Hematopoietic multipotent progenitor cell (in vitro differentiated cells): ENCODE measurements around the gene IL17F. TPM values are rescaled to one million over a fixed set of nuclear protein-coding genes. Genes with fewer than 3 reads are reported as not detected.

ENCODE experiments used
- DNase-seq, 3 donors: peaks; one replicate each; pipeline ENCODE4 v3.0.0-alpha.2; 2011 to 2015; ENCODE audit warnings: low read depth in 2 of 3, low spot score in 2 of 3
- total RNA-seq: library from RNA; depleted of rRNA; stranded (reverse); fragments of >200 nt; gene quantifications from one replicate; pipeline ENCODE4 v1.2.3, GENCODE V29; 2012

The IL17F gene
- total RNA-seq, result not detected

GRCh38 chr6:52244400-52244799 lies at the start of gene IL17F:
IL17F (minus strand) TSS chr6:52244500; CDS start chr6:52244429, 71 bp downstream.
- DNase-seq, result no peak

- DNase-seq, result no peak
These were observed 48.8 kb upstream of the IL17F start for GRCh38 chr6:52293067-52293466.

GRCh38 chr6:52288841-52289240 lies 44.5 kb upstream of the IL17F start:
- DNase-seq, result peak in 1 of 3 donors; percentile 61

- no peak for DNase-seq
These were observed 43.9 kb upstream of the IL17F start for GRCh38 chr6:52288216-52288615.

GRCh38 chr6:52286798-52287432 lies 42.6 kb upstream of the IL17F start:
- DNase-seq, result peak in 1 of 3 donors; percentile 76

GRCh38 chr6:52285177-52286068 lies 41.1 kb upstream of the IL17F start:
- peak in 1 of 3 donors; percentile 38 for DNase-seq

- DNase-seq, result peak; percentile 90 to 99 (median 98)
These were observed 40.3 kb upstream of the IL17F start, which contains the start of gene MCM3 for GRCh38 chr6:52284460-52285176. MCM3 (minus strand) TSS chr6:52284742; CDS start chr6:52284674, 68 bp downstream.

GRCh38 chr6:52284131-52284459 lies 39.8 kb upstream of the IL17F start:
- DNase-seq, result no peak

- no peak for DNase-seq
These were observed 38.8 kb upstream of the IL17F start for GRCh38 chr6:52283111-52283510.

- DNase-seq, result no peak
These were observed 31.8 kb upstream of the IL17F start for GRCh38 chr6:52276130-52276529.

- DNase-seq, result no peak
These were observed 27.7 kb upstream of the IL17F start for GRCh38 chr6:52271852-52272460.

GRCh38 chr6:52263709-52264540 lies 19.6 kb upstream of the IL17F start:
- peak in 2 of 3 donors; percentile 59 to 83 for DNase-seq

GRCh38 chr6:52262620-52263344 lies 18.5 kb upstream of the IL17F start:
- DNase-seq, result peak in 1 of 3 donors; percentile 66

GRCh38 chr6:52261229-52261628 lies 16.9 kb upstream of the IL17F start:
- no peak for DNase-seq

- DNase-seq, result no peak
These were observed 16.3 kb upstream of the IL17F start for GRCh38 chr6:52260634-52261033.

GRCh38 chr6:52255434-52255833 lies 11.1 kb upstream of the IL17F start:
- no peak for DNase-seq

GRCh38 chr6:52254731-52255378 lies 10.6 kb upstream of the IL17F start:
- DNase-seq, result no peak

- no peak for DNase-seq
These were observed 9.2 kb upstream of the IL17F start for GRCh38 chr6:52253494-52253893.

GRCh38 chr6:52251113-52251512 lies 6.8 kb upstream of the IL17F start:
- DNase-seq, result no peak
